CD14-positive monocyte (primary cell): Measurements from ENCODE around the gene NOS2. TPM values are rescaled to one million over a fixed set of nuclear protein-coding genes. Genes with fewer than 3 reads are reported as not detected.
"Not testable (repeated sequence)": the region's sequence is repeated elsewhere in the genome, so short reads cannot be mapped to it uniquely, and the experiment has no call there.

Experiments used
- DNase-seq, 3 donors: peaks; one replicate each; pipeline ENCODE4 v3.0.0-alpha.2; 2011 to 2022
- H2AFZ ChIP-seq: 2 replicates; pipeline ENCODE4 v1.6.0; 2012; ENCODE audit warnings: mild to moderate bottlenecking, low read depth, low read length, inconsistent platforms; ENCODE audit not compliant: insufficient read depth, poor library complexity, severe bottlenecking
- H3K27ac ChIP-seq, 2 donors: 1 replicate in 1 of 2; 2 replicates in 1 of 2; pipeline ENCODE4 v1.5.1; 2012 to 2013; ENCODE audit warnings: low read length in 2 of 2, control low read depth in 1 of 2, inconsistent platforms in 1 of 2, low read depth in 1 of 2, mild to moderate bottlenecking in 1 of 2
- H3K27me3 ChIP-seq, 2 donors: one replicate each; pipeline versions ENCODE4 v1.6.0 to v1.6.1; 2011 to 2013; ENCODE audit warnings: low read length in 2 of 2; ENCODE audit not compliant: control insufficient read depth in 2 of 2, insufficient read depth in 2 of 2
- H3K36me3 ChIP-seq, 2 donors: replicated peaks in 1 of 2; 1 replicate in 1 of 2; 2 replicates in 1 of 2; pipeline versions ENCODE4 v1.5.1 to v1.6.1; 2012 to 2013; ENCODE audit warnings: low read length in 2 of 2, control low read depth in 1 of 2, inconsistent platforms in 1 of 2, mild to moderate bottlenecking in 1 of 2; ENCODE audit not compliant: insufficient read depth in 2 of 2, control insufficient read depth in 1 of 2
- H3K4me1 ChIP-seq, 2 donors: 1 replicate in 1 of 2; 2 replicates in 1 of 2; pipeline versions ENCODE4 v1.5.1 to v1.6.1; 2012 to 2013; ENCODE audit warnings: low read length in 2 of 2, control low read depth in 1 of 2, inconsistent platforms in 1 of 2, mild to moderate bottlenecking in 1 of 2, moderate library complexity in 1 of 2; ENCODE audit not compliant: insufficient read depth in 2 of 2, control insufficient read depth in 1 of 2
- H3K4me2 ChIP-seq: replicated peaks from 2 replicates; pipeline ENCODE3; 2012; ENCODE audit warnings: low read length, moderate library complexity, mild to moderate bottlenecking; ENCODE audit not compliant: poor library complexity, severe bottlenecking; ENCODE audit errors: extremely low read depth
- H3K4me3 ChIP-seq, 3 experiments: fragments of 200-600 bp in 1 of 3; sonication (generic) in 1 of 3; replicated peaks in 1 of 3; 1 replicate in 2 of 3; 2 replicates in 1 of 3; pipeline ENCODE4 v1.5.1; 2011 to 2013; ENCODE audit warnings: low read length in 3 of 3, mild to moderate bottlenecking in 3 of 3, control low read depth in 2 of 3, low read depth in 2 of 3, inconsistent platforms in 1 of 3, moderate library complexity in 1 of 3
- H3K79me2 ChIP-seq: 2 replicates; pipeline ENCODE4 v1.6.0; 2012; ENCODE audit warnings: mild to moderate bottlenecking, control low read depth, inconsistent platforms, low read length, moderate library complexity; ENCODE audit not compliant: insufficient read depth
- H3K9ac ChIP-seq: 2 replicates; pipeline ENCODE4 v1.6.0; 2017; ENCODE audit warnings: low read length, mild to moderate bottlenecking; ENCODE audit not compliant: insufficient read depth, poor library complexity, severe bottlenecking
- H3K9me3 ChIP-seq, 2 donors: replicated peaks in 1 of 2; 1 replicate in 1 of 2; 2 replicates in 1 of 2; pipeline versions ENCODE4 v1.5.1 to v1.6.1; 2012 to 2013; ENCODE audit warnings: low read length in 2 of 2, control low read depth in 1 of 2; ENCODE audit not compliant: control insufficient read depth in 1 of 2, insufficient read depth in 1 of 2
- H4K20me1 ChIP-seq: 2 replicates; pipeline ENCODE4 v1.6.0; 2012; ENCODE audit warnings: mild to moderate bottlenecking, low read length, control low read depth, moderate library complexity; ENCODE audit not compliant: insufficient read depth
- H3K27ac Mint-ChIP-seq, 7 donors: one replicate each; pipeline ENCODE4 v1.8.0; 2020; ENCODE audit warnings: mild to moderate bottlenecking in 7 of 7, mixed read lengths in 7 of 7, moderate library complexity in 6 of 7, inconsistent platforms in 2 of 7
- H3K27me3 Mint-ChIP-seq, 3 donors: one replicate each; pipeline ENCODE4 v1.8.0; 2021 to 2022; ENCODE audit warnings: low read depth in 3 of 3, mild to moderate bottlenecking in 3 of 3, mixed read lengths in 3 of 3, moderate library complexity in 3 of 3, inconsistent platforms in 1 of 3
- H3K36me3 Mint-ChIP-seq, 2 donors: one replicate each; pipeline ENCODE4 v1.8.0; 2020; ENCODE audit warnings: mixed read lengths in 2 of 2, inconsistent platforms in 1 of 2, mild to moderate bottlenecking in 1 of 2
- H3K4me1 Mint-ChIP-seq: one replicate; pipeline ENCODE4 v1.8.0; 2020; ENCODE audit warnings: mild to moderate bottlenecking, mixed read lengths
- H3K4me3 Mint-ChIP-seq, 2 donors: one replicate each; pipeline ENCODE4 v1.8.0; 2020; ENCODE audit warnings: mild to moderate bottlenecking in 2 of 2, mixed read lengths in 2 of 2, moderate library complexity in 1 of 2
- H3K9me3 Mint-ChIP-seq, 7 donors: one replicate each; pipeline ENCODE4 v1.8.0; 2020 to 2022; ENCODE audit warnings: mixed read lengths in 7 of 7, mild to moderate bottlenecking in 6 of 7, moderate library complexity in 6 of 7, inconsistent platforms in 2 of 7
- CTCF ChIP-seq: fragments of 200-600 bp; IDR thresholded peaks from one replicate; pipeline ENCODE4 v1.8.0; 2022; ENCODE audit warnings: antibody characterized with exemption, mild to moderate bottlenecking
- WGBS: methylation state at CpG from one replicate; pipeline ENCODE4 v1.1.5; 2013; ENCODE audit warnings: missing lambda C conversion rate; ENCODE audit not compliant: insufficient coverage; 5-methylcytosine and 5-hydroxymethylcytosine counted together
- intact Hi-C, 2 donors: fragments of 100-400 bp; cut with micrococcal nuclease; formaldehyde crosslinking; loops; one replicate each; pipeline versions ENCODE4 v1.15.0 to v1.15.1; 2023
- polyA plus RNA-seq, 3 donors: library from polyadenylated mRNA; depleted of rRNA in 1 of 3; unstranded in 2 of 3; stranded (reverse) in 1 of 3; fragments of 300-500 nt in 2 of 3; fragments of >200 nt in 1 of 3; fragmentation: Illumina TruSeq in 2 of 3; gene quantifications; 1 replicate in 2 of 3; 2 replicates in 1 of 3; pipeline ENCODE4 v1.2.3, GENCODE V29; 2012 to 2021

NOS2 gene
- polyA plus RNA-seq, 3 donors, result not detected

GRCh38 chr17:27837769-27838168 is 37.4 kb upstream of the NOS2 start:
- H3K79me2 ChIP-seq, H3K4me3 Mint-ChIP-seq, H3K27ac Mint-ChIP-seq, H2AFZ ChIP-seq, DNase-seq, H3K4me1 ChIP-seq, H3K9ac ChIP-seq, H3K9me3 Mint-ChIP-seq, H3K4me2 ChIP-seq, H3K36me3 Mint-ChIP-seq, H3K27ac ChIP-seq, H3K9me3 ChIP-seq, H3K4me3 ChIP-seq, H3K4me1 Mint-ChIP-seq, H3K36me3 ChIP-seq, H3K27me3 ChIP-seq, intact Hi-C loops, H3K27me3 Mint-ChIP-seq, H4K20me1 ChIP-seq: not testable (repeated sequence)
- 100% methylated on average over 1 of the region's 1 CpG for WGBS

DNA sequence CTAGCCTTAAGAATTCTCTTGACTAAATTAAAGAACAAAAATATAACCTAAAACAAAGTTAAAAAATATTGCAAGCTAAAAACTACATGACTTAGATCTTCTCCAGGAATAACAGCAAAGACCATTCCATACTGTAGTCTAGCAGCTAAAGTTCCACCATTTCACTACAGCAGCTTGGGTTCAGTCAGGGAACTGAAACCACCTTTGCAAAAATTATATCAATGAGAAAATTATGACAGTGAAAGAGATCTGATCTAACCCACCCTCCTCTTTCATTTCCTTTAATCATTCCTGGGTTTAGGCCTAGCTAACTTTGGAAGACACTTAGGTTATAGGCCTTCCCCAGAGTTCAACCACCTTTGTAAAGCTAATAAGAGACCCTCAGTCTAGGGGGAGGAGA is 36.3 kb upstream of the NOS2 start:
- no peak for DNase-seq
- Mint-ChIP-seq H3K4me1 (no peaks in the 10 kb centered on the region), H3K9me3 (peaks cover 0 to 5% (median 2%) of the 10 kb centered on the region in 7 donors), H3K27ac (no peak overlapping the region), H3K36me3 (no peaks in the 10 kb centered on the region), H3K4me3 (no peak overlapping the region), H3K27me3 (no peaks in the 10 kb centered on the region)
- Histone ChIP-seq H3K9ac (no peak overlapping the region), H3K4me2 (no peak overlapping the region), H3K4me1 (no peaks in the 10 kb centered on the region), H3K4me3 (no peak overlapping the region), H3K27me3 (no peaks in the 10 kb centered on the region), H3K27ac (no peak overlapping the region), H3K9me3 (no peaks in the 10 kb centered on the region), H2AFZ (no peak overlapping the region), H3K36me3 (no peaks in the 10 kb centered on the region), H3K79me2 (no peaks in the 10 kb centered on the region), H4K20me1 (no peaks in the 10 kb centered on the region)
- TF ChIP-seq CTCF, result no peak
- intact Hi-C loops, result no loop called here
